Lower leg skin (tissue), 3 donors: ENCODE measurements around the gene IRF6.

Experiments used
- POLR2A ChIP-seq, 2 donors: fragments of 450-650 bp; IDR thresholded peaks; one replicate each; pipeline ENCODE4 v1.6.1; 2016 to 2017; ENCODE audit warnings: antibody characterized with exemption in 2 of 2, mild to moderate bottlenecking in 1 of 2, moderate library complexity in 1 of 2
- TF ChIP-seq, protein P1 (sequence below), 3 donors: fragments of 450-650 bp; IDR thresholded peaks; one replicate each; pipeline ENCODE4 v1.5.1; 2016; ENCODE audit warnings: antibody characterized with exemption in 3 of 3, mild to moderate bottlenecking in 3 of 3, moderate library complexity in 2 of 3

DNA sequence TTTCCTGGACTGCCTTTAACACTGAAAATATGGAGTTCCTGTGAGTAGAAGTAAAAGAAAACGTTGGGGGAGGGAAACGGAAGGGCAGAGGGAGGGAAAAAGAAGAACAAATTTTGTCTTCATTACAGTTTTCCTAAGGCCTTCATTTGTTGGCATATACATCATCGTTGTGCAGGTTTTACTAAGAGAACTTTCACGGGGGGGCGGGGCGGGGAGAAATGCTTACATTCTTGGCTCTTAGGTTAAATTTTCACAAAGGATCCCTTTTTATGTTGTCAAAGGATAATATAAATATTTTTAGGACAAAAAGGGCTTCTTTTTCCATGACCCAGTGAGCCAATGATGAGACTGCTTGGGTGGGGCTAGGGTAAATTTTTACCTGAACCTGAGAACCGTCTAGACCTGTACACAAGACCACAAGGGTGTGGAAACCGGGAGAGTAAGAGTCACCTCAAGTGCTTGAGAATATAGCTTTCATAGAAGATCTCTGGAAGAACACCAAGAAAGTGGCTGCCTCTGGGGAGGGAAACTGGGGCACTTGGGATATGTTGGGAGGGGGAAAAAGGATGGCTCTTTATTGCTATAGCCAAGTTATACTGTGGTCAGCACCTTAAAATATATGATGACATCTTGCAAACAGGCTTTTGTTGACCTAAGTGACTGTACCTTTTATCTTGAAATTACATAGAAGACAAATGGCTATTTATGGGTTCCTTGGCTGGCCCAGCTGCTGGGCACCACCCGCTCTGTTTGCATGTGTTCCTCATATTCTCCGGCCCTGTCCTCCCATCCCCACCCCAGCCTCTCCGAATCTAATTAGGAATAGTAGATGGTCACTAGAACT lies 19.9 kb upstream of the IRF6 start:
- TF ChIP-seq, protein P1, sequence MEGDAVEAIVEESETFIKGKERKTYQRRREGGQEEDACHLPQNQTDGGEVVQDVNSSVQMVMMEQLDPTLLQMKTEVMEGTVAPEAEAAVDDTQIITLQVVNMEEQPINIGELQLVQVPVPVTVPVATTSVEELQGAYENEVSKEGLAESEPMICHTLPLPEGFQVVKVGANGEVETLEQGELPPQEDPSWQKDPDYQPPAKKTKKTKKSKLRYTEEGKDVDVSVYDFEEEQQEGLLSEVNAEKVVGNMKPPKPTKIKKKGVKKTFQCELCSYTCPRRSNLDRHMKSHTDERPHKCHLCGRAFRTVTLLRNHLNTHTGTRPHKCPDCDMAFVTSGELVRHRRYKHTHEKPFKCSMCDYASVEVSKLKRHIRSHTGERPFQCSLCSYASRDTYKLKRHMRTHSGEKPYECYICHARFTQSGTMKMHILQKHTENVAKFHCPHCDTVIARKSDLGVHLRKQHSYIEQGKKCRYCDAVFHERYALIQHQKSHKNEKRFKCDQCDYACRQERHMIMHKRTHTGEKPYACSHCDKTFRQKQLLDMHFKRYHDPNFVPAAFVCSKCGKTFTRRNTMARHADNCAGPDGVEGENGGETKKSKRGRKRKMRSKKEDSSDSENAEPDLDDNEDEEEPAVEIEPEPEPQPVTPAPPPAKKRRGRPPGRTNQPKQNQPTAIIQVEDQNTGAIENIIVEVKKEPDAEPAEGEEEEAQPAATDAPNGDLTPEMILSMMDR (IDR thresholded peaks at IDR 0.05), result no peak
- TF ChIP-seq POLR2A (IDR thresholded peaks at IDR 0.05), result no peak
